Measurements from ENCODE around the gene CASP5. TPM values are rescaled to one million over a fixed set of nuclear protein-coding genes. Genes with fewer than 3 reads are reported as not detected.

Gene CASP5
- total RNA-seq, 2 experiments from 2014 or later = not detected

Other genes starting within 250 kb of the CASP5 start
- gene CASP12, start 124.7 kb downstream of the CASP5 start, total RNA-seq = under 1 TPM in 1 of 2 experiments, not detected in 1; 0.23 TPM
- 100 to 1,000 TPM in 1 of 2 experiments, 10 to 100 TPM in 1; 96.4 to 119 TPM for gene CASP4, start 54.6 kb downstream of the CASP5 start, total RNA-seq
- gene CASP1, start 12.0 kb upstream of the CASP5 start, total RNA-seq = 100 to 1,000 TPM in 1 of 2 experiments, 10 to 100 TPM in 1; 94.1 to 109 TPM
- gene CARD16, start 22.2 kb upstream of the CASP5 start, total RNA-seq = 10 to 100 TPM; 70.3 to 92.0 TPM
- not detected for gene CARD18, start 116.6 kb upstream of the CASP5 start, total RNA-seq